ENCODE measurements around the gene MLLT10.

Gene MLLT10

GRCh38 chr10:21728618-21729017 lies 194.6 kb downstream of the MLLT10 start:
- H3K4me3 Mint-ChIP-seq = no peak overlapping the region
- no peak for TF ChIP-seq CTCF (IDR thresholded peaks at IDR 0.05)
- no peak for DNase-seq

DNA sequence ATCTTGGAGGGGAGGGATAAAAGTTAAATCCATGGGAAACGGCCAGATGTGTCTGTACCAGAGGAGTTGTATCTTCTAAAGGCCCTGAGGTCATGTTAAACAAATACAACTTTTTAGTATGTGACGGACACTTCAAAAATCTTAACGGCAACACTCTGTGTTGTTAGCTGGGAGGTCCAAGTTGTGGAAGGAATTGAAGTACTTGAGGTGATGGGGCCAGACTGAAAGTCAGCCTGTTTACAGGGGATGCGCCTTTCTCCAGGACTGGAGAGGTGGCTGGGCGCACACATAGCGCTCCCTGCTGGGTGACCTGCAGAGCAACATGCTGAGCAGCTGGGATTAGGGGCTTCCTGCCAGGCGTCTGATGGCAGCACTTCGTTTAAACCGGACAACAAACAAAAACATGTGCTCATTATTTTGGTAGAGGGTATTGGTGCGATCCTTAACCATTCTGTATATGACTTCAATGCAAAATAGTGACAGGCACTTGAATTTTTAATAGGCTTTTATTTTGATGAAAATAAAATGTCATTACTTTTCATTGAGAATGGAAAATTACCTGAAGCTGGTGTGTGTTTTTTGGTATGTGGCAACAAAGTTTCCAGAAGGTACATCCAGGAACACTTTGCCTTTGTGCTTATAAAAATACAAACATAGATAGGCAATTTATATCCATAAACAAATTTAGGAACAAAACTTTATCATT lies 198.2 kb downstream of the MLLT10 start:
- H3K9me3 Mint-ChIP-seq = no peaks in the 10 kb centered on the region
- H3K4me3 Mint-ChIP-seq = no peak overlapping the region
- TF ChIP-seq CTCF (IDR thresholded peaks at IDR 0.05) = peak; percentile 91
- H3K27me3 Mint-ChIP-seq (ENCODE audit: low read depth, poor library complexity) = peaks cover 3% of the 10 kb centered on the region
- H3K27ac Mint-ChIP-seq = no peak overlapping the region
- H3K4me1 Mint-ChIP-seq = peaks cover 31% of the 10 kb centered on the region
- DNase-seq = peak; percentile 74
- H3K36me3 Mint-ChIP-seq (ENCODE audit: low read depth) = peaks cover 52% of the 10 kb centered on the region

More at GRCh38 chr10:21728618-21729017, 194.6 kb downstream of the MLLT10 start:
- Mint-ChIP-seq H3K36me3 (ENCODE audit: low read depth) (peaks cover 48% of the 10 kb centered on the region), H3K27ac (no peak overlapping the region), H3K4me1 (peaks cover 42% of the 10 kb centered on the region), H3K9me3 (no peaks in the 10 kb centered on the region), H3K27me3 (ENCODE audit: low read depth, poor library complexity) (no peaks in the 10 kb centered on the region)

DNA sequence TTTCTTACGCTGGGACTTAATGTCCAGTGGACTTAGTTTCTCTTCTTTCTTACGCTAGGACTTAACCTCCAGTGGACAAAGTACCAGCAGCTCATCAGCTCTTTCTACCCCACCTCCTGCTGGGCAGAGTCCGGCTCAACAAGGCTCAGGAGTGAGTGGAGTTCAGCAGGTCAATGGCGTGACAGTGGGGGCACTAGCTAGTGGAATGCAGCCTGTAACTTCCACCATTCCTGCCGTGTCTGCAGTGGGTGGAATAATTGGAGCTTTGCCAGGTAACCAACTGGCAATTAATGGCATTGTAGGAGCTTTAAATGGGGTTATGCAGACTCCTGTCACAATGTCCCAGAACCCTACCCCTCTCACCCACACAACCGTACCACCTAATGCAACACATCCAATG lies 199.7 kb downstream of the MLLT10 start:
- Mint-ChIP-seq H3K27me3 (ENCODE audit: low read depth, poor library complexity) (peaks cover 3% of the 10 kb centered on the region), H3K4me1 (peaks cover 27% of the 10 kb centered on the region), H3K36me3 (ENCODE audit: low read depth) (peaks cover 42% of the 10 kb centered on the region), H3K9me3 (no peaks in the 10 kb centered on the region), H3K4me3 (no peak overlapping the region), H3K27ac (no peak overlapping the region)
- TF ChIP-seq CTCF (IDR thresholded peaks at IDR 0.05) = no peak
- DNase-seq = no peak

DNA sequence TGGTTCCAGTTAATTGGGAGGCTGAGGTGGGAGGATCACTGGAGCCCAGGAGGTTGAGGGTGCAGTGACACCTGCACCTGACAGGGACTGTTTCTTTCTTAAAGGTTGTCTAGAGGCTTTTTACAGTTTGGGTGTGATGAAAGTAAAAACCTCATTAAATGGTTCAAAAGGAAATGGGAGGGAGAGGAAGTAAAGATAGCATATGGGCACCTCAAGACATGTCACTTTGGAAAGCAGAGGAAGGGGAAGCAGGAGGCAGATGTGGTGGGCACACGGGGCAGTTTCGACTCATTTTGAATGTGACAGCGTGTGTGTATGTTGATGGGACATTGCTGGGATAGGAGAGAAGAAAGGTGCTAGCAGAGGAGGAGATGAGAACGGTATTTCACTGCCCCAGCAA lies 203.1 kb downstream of the MLLT10 start:
- no peak for TF ChIP-seq CTCF (IDR thresholded peaks at IDR 0.05)
- peaks cover 21% of the 10 kb centered on the region for H3K4me1 Mint-ChIP-seq
- H3K27ac Mint-ChIP-seq = peak overlapping the region; percentile 64
- peaks cover 3% of the 10 kb centered on the region for H3K27me3 Mint-ChIP-seq (ENCODE audit: low read depth, poor library complexity)
- no peaks in the 10 kb centered on the region for H3K9me3 Mint-ChIP-seq
- no peak overlapping the region for H3K4me3 Mint-ChIP-seq
- no peak for DNase-seq
- H3K36me3 Mint-ChIP-seq (ENCODE audit: low read depth) = peaks cover 63% of the 10 kb centered on the region

DNA sequence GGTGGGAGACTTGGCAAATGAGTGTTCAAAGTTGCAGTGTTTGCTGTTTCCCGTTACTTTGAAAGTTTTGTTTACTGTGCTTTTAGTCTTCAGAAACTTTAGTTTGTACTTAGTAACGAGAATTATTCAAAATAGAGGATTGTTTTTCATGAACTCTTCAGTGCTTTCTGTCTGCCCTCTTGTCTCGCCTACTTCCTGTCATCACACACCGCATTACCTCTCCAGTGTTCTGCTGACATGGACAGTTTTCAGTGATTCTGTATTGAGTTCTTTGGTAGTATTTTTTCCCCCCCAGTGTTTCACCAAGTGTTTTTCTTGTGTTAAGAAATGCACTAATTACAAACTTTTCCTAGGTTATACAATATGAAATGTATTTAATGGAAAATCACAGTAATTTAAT lies 207.0 kb downstream of the MLLT10 start:
- Mint-ChIP-seq H3K27ac (peak overlapping the region; percentile 55), H3K27me3 (ENCODE audit: low read depth, poor library complexity) (no peaks in the 10 kb centered on the region), H3K4me1 (peaks cover 6% of the 10 kb centered on the region), H3K9me3 (no peaks in the 10 kb centered on the region), H3K4me3 (no peak overlapping the region), H3K36me3 (ENCODE audit: low read depth) (peaks cover 73% of the 10 kb centered on the region)
- DNase-seq = no peak
- no peak for TF ChIP-seq CTCF (IDR thresholded peaks at IDR 0.05)

Data from nephron progenitor cell (in vitro differentiated cells).